Measurements from ENCODE around the gene SGPP2.

SGPP2 gene

GRCh38 chr2:222479859-222480258 is 55.5 kb downstream of the SGPP2 start:
- no peak for DNase-seq

- DNase-seq: no peak
Measured at GRCh38 chr2:222480497-222480896, 56.2 kb downstream of the SGPP2 start.

- DNase-seq: no peak
Measured at GRCh38 chr2:222481941-222482340, 57.6 kb downstream of the SGPP2 start.

- no peak for DNase-seq
Measured at GRCh38 chr2:222483513-222484039, 59.2 kb downstream of the SGPP2 start.

GRCh38 chr2:222485367-222486211 is 61.2 kb downstream of the SGPP2 start:
- no peak for DNase-seq

- no peak for DNase-seq
Measured at GRCh38 chr2:222490131-222490530, 65.8 kb downstream of the SGPP2 start.

GRCh38 chr2:222492683-222493082 is 68.3 kb downstream of the SGPP2 start:
- DNase-seq: no peak

- no peak for DNase-seq
Measured at GRCh38 chr2:222494104-222494739, 69.9 kb downstream of the SGPP2 start.

- DNase-seq: no peak
Measured at GRCh38 chr2:222495388-222495787, 71.0 kb downstream of the SGPP2 start.

- no peak for DNase-seq
Measured at GRCh38 chr2:222499226-222499625, 74.9 kb downstream of the SGPP2 start.

GRCh38 chr2:222504191-222504590 is 79.8 kb downstream of the SGPP2 start:
- no peak for DNase-seq

GRCh38 chr2:222504719-222505118 is 80.4 kb downstream of the SGPP2 start:
- DNase-seq: no peak

GRCh38 chr2:222506230-222506935 is 82.0 kb downstream of the SGPP2 start:
- no peak for DNase-seq

- DNase-seq: no peak
Measured at GRCh38 chr2:222514901-222515300, 90.6 kb downstream of the SGPP2 start.

- no peak for DNase-seq
Measured at GRCh38 chr2:222518570-222519381, 94.4 kb downstream of the SGPP2 start.

GRCh38 chr2:222521099-222521498 is 96.8 kb downstream of the SGPP2 start:
- DNase-seq: no peak

- no peak for DNase-seq
Measured at GRCh38 chr2:222522082-222522481, 97.7 kb downstream of the SGPP2 start.

GRCh38 chr2:222523783-222524544 is 99.6 kb downstream of the SGPP2 start:
- no peak for DNase-seq

- no peak for DNase-seq
Measured at GRCh38 chr2:222525811-222526210, 101.5 kb downstream of the SGPP2 start.

- DNase-seq: no peak
Measured at GRCh38 chr2:222526480-222527277, 102.3 kb downstream of the SGPP2 start.

- DNase-seq: no peak
Measured at GRCh38 chr2:222532315-222532714, 108.0 kb downstream of the SGPP2 start.
